ENCODE measurements around the gene LHCGR. TPM values are rescaled to one million over a fixed set of nuclear protein-coding genes. Genes with fewer than 3 reads are reported as not detected.

Gene LHCGR
- total and polyA plus RNA-seq, 8 donors, result 0.25 to 0.92 (median 0.43) TPM; not detected in 5

GRCh38 chr2:48779019-48779716 is 23.6 kb upstream of the LHCGR start:
- 52 to 62% (median 59%) methylated on average over 4 of the region's 4 CpGs for WGBS, 5 donors
- H3K4me1 ChIP-seq, result no peaks in the 10 kb centered on the region
- peaks cover 0 to 4% (median 0%) of the 10 kb centered on the region in 4 donors for H3K9me3 ChIP-seq
- TF ChIP-seq POLR2AphosphoS5 (IDR thresholded peaks at IDR 0.05) (no peak), EP300 (IDR thresholded peaks at IDR 0.05) (no peak), POLR2A (IDR thresholded peaks at IDR 0.05) (no peak)
- TF ChIP-seq, protein P1, sequence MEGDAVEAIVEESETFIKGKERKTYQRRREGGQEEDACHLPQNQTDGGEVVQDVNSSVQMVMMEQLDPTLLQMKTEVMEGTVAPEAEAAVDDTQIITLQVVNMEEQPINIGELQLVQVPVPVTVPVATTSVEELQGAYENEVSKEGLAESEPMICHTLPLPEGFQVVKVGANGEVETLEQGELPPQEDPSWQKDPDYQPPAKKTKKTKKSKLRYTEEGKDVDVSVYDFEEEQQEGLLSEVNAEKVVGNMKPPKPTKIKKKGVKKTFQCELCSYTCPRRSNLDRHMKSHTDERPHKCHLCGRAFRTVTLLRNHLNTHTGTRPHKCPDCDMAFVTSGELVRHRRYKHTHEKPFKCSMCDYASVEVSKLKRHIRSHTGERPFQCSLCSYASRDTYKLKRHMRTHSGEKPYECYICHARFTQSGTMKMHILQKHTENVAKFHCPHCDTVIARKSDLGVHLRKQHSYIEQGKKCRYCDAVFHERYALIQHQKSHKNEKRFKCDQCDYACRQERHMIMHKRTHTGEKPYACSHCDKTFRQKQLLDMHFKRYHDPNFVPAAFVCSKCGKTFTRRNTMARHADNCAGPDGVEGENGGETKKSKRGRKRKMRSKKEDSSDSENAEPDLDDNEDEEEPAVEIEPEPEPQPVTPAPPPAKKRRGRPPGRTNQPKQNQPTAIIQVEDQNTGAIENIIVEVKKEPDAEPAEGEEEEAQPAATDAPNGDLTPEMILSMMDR (IDR thresholded peaks at IDR 0.05), result no peak
- no peak overlapping the region for H3K27ac ChIP-seq
- H3K36me3 ChIP-seq, result no peaks in the 10 kb centered on the region
- H3K4me3 ChIP-seq, result no peak overlapping the region
- DNase-seq, result no peak
- intact Hi-C loops (cut with DNase I; ENCODE audit: low total_unique reads), result no loop called here
- H3K27me3 ChIP-seq, result no peaks in the 10 kb centered on the region

DNA sequence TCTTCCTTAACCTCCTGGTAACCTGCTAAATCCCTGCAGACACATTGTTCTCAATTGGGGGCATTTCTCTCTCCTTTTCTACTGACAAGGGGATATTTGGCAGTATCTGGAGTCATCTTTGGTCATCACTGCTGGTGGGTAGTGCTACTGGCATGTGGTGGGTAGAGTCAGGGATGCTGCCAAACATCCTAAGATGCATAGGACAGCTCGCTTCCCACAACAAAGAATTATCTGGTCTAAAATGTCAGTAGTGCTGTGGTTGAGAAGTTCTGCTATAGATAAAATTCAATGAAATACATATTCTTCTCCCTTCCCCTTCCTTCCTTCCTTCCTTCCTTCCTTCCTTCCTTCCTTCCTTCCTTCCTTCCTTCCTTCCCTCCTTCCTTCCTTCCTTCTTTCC is 18.7 kb upstream of the LHCGR start:
- no peaks in the 10 kb centered on the region for H3K27me3 ChIP-seq
- H3K27ac ChIP-seq, result no peak overlapping the region
- no peaks in the 10 kb centered on the region for H3K9me3 ChIP-seq
- no peaks in the 10 kb centered on the region for H3K36me3 ChIP-seq
- WGBS, 5 donors, result 55 to 85% (median 67%) methylated on average over 1 of the region's 1 CpG
- H3K4me3 ChIP-seq, result no peak overlapping the region
- TF ChIP-seq, protein P1 (IDR thresholded peaks at IDR 0.05), result no peak
- DNase-seq, result no peak
- no peaks in the 10 kb centered on the region for H3K4me1 ChIP-seq
- intact Hi-C loops (cut with DNase I; ENCODE audit: low total_unique reads), result no loop called here

DNA sequence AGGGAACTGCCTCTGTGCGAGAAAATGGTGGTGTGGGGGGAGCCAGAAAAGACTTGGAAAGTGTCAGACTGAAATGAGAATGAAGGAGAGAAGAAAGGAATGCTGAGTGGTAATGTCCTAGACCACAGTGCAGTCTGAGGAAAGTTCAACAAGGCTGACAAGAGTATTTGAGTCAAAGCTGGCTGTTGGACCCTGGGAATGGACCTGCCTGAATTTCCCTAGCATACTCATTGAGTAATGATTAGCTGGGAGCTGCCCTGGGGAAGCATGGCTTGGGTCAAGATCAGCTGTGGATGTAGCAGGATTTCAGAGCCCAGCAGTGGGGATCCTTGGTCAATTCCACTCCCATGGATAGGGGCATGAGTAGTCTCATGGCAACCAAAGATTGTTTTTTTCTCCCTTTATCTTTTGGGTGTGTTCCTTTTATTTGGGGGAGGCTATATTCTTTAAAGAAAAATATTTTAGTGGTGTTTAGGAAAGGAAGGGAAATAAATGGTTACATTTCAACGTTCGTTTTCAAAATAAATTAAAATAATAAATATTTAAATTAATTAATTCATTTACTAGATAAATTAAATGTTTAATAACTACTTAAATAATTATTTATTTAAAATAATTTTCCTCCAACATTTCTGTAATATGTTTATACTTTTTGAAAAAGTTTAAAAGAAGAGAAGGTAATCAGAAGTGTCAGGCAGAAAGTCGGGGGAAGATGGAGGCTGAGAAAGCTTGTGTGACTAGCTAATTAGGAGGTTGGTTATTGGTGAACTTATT is 15.9 kb upstream of the LHCGR start:
- no peaks in the 10 kb centered on the region for H3K36me3 ChIP-seq
- TF ChIP-seq EP300 (IDR thresholded peaks at IDR 0.05), result no peak
- no peak for TF ChIP-seq POLR2A (IDR thresholded peaks at IDR 0.05)
- TF ChIP-seq, protein P1 (IDR thresholded peaks at IDR 0.05), result no peak
- no peak for TF ChIP-seq POLR2AphosphoS5 (IDR thresholded peaks at IDR 0.05)
- no peaks in the 10 kb centered on the region for H3K9me3 ChIP-seq
- no peak for DNase-seq
- 83 to 90% (median 85%) methylated on average over 4 of the region's 4 CpGs for WGBS, 5 donors
- H3K27ac ChIP-seq, result no peak overlapping the region
- no peaks in the 10 kb centered on the region for H3K4me1 ChIP-seq
- H3K4me3 ChIP-seq, result no peak overlapping the region
- no peaks in the 10 kb centered on the region for H3K27me3 ChIP-seq
- intact Hi-C loops (cut with DNase I; ENCODE audit: low total_unique reads), result no loop called here

- intact Hi-C loops (cut with DNase I; ENCODE audit: low total_unique reads), result no loop called here
- Histone ChIP-seq H3K27ac (no peak overlapping the region), H3K27me3 (no peaks in the 10 kb centered on the region), H3K4me1 (no peaks in the 10 kb centered on the region), H3K4me3 (no peak overlapping the region), H3K9me3 (no peaks in the 10 kb centered on the region), H3K36me3 (no peaks in the 10 kb centered on the region)
- TF ChIP-seq POLR2AphosphoS5 (IDR thresholded peaks at IDR 0.05) (no peak), EP300 (IDR thresholded peaks at IDR 0.05) (no peak)
- TF ChIP-seq, protein P1 (IDR thresholded peaks at IDR 0.05), result no peak
- no peak for DNase-seq
- 86 to 98% (median 93%) methylated on average over 1 of the region's 1 CpG for WGBS, 5 donors
These were observed 14.7 kb upstream of the LHCGR start for GRCh38 chr2:48770181-48770580.

Data from stomach (tissue), 9 donors.